Gastrocnemius medialis (tissue), 4 donors: ENCODE data around the gene INTS11. TPM values are rescaled to one million over a fixed set of nuclear protein-coding genes. Genes with fewer than 3 reads are reported as not detected.

Experiments
- ATAC-seq, 2 donors: fragments of 150-250 bp; one replicate each; pipeline ENCODE4 v1.9.1; 2016
- DNase-seq, 2 donors: peaks; one replicate each; pipeline ENCODE4 v3.0.0-alpha.2; 2019
- H3K27ac ChIP-seq, 4 donors: fragments of 200-600 bp; sonication (generic); 1 replicate in 1 of 4; 2 replicates in 3 of 4; pipeline ENCODE4 v1.5.1; 2016 to 2018; ENCODE audit warnings: mild to moderate bottlenecking in 2 of 4, moderate library complexity in 1 of 4
- H3K27me3 ChIP-seq, 3 donors: fragments of 200-600 bp; sonication (generic) in 2 of 3; 1 replicate in 1 of 3; 2 replicates in 2 of 3; pipeline versions ENCODE4 v1.5.1 to v1.6.0; 2016 to 2019; ENCODE audit warnings: mild to moderate bottlenecking in 1 of 3, moderate library complexity in 1 of 3
- H3K36me3 ChIP-seq, 2 donors: fragments of 200-600 bp; sonication (generic) in 1 of 2; one replicate each; pipeline ENCODE4 v1.5.1; 2017 to 2018
- H3K4me1 ChIP-seq, 2 donors: fragments of 200-600 bp; sonication (generic) in 1 of 2; one replicate each; pipeline ENCODE4 v1.5.1; 2016 to 2017; ENCODE audit warnings: mild to moderate bottlenecking in 2 of 2
- H3K4me3 ChIP-seq, 4 donors: fragments of 200-600 bp; sonication (generic) in 3 of 4; 1 replicate in 1 of 4; 2 replicates in 3 of 4; pipeline ENCODE4 v1.5.1; 2016 to 2019; ENCODE audit warnings: mild to moderate bottlenecking in 2 of 4
- H3K9me3 ChIP-seq, 3 donors: fragments of 200-600 bp; sonication (generic) in 2 of 3; 1 replicate in 1 of 3; 2 replicates in 2 of 3; pipeline ENCODE4 v1.5.1; 2016 to 2019
- CTCF ChIP-seq, 5 experiments: fragments of 450-650 bp in 3 of 5; fragments of 200-600 bp in 2 of 5; sonication (generic) in 2 of 5; IDR thresholded peaks in 4 of 5; conservative IDR thresholded peaks in 1 of 5; 1 replicate in 4 of 5; 2 replicates in 1 of 5; pipeline ENCODE4 v1.5.1; 2016 to 2019; ENCODE audit warnings: antibody characterized with exemption in 5 of 5, mild to moderate bottlenecking in 3 of 5, moderate library complexity in 3 of 5
- POLR2A ChIP-seq, 2 donors: fragments of 450-650 bp; IDR thresholded peaks; one replicate each; pipeline ENCODE4 v1.6.1; 2017; ENCODE audit warnings: antibody characterized with exemption in 2 of 2, mild to moderate bottlenecking in 2 of 2, moderate library complexity in 2 of 2
- in situ Hi-C, 4 donors: fragments of 200-750 bp; cut with MboI; loops; one replicate each; pipeline versions ENCODE4 v1.15.0 to v1.8.0; 2017; ENCODE audit warnings: low sequenced_read_pairs in 4 of 4
- intact Hi-C: fragments of 100-400 bp; cut with DNase I; formaldehyde crosslinking; loops from one replicate; pipeline ENCODE4 v1.15.1; 2023; ENCODE audit warnings: low total_unique reads
- total RNA-seq, 4 donors: library from RNA; depleted of rRNA; stranded (reverse); fragments of >200 nt; gene quantifications; one replicate each; pipeline versions ENCODE4 v1.1.0 to v1.2.3, GENCODE V29; 2016

INTS11 gene
- total RNA-seq, 4 donors from 2014 or later = 74.0 to 94.4 (median 84.7) TPM

- no peaks in the 10 kb centered on the region for H3K27me3 ChIP-seq
- H3K36me3 ChIP-seq = peaks cover 0 to 5% of the 10 kb centered on the region in 2 donors
- no peak overlapping the region for H3K27ac ChIP-seq
- TF ChIP-seq CTCF (IDR thresholded peaks at IDR 0.05 in 4 of 5, conservative IDR thresholded peaks at IDR 0.05 in 1 of 5) (no peak), POLR2A (IDR thresholded peaks at IDR 0.05) (no peak)
- in situ Hi-C loops (no loop called here), intact Hi-C loops (no loop called here)
- no peak for DNase-seq
- H3K4me3 ChIP-seq = no peak overlapping the region
- H3K4me1 ChIP-seq = peaks cover 10 to 17% of the 10 kb centered on the region in 2 donors
- no peak for ATAC-seq
- H3K9me3 ChIP-seq = no peaks in the 10 kb centered on the region
Observed at GRCh38 chr1:1300352-1300739, 24.1 kb downstream of the INTS11 start.

GRCh38 chr1:1299686-1300351 is 24.6 kb downstream of the INTS11 start:
- H3K27me3 ChIP-seq = no peaks in the 10 kb centered on the region
- no peak overlapping the region for H3K27ac ChIP-seq
- no peak for ATAC-seq
- no peak for DNase-seq
- TF ChIP-seq POLR2A (IDR thresholded peaks at IDR 0.05) (no peak), CTCF (IDR thresholded peaks at IDR 0.05 in 4 of 5, conservative IDR thresholded peaks at IDR 0.05 in 1 of 5) (no peak)
- H3K9me3 ChIP-seq = no peaks in the 10 kb centered on the region
- H3K4me1 ChIP-seq = peaks cover 5 to 11% of the 10 kb centered on the region in 2 donors
- intact Hi-C loops (no loop called here), in situ Hi-C loops (no loop called here)
- H3K4me3 ChIP-seq = no peak overlapping the region
- H3K36me3 ChIP-seq = peaks cover 0 to 8% of the 10 kb centered on the region in 2 donors

- in situ Hi-C loops = no loop called here
- peaks cover 0 to 8% of the 10 kb centered on the region in 2 donors for H3K36me3 ChIP-seq
- H3K9me3 ChIP-seq = no peaks in the 10 kb centered on the region
- TF ChIP-seq POLR2A (IDR thresholded peaks at IDR 0.05) (no peak), CTCF (IDR thresholded peaks at IDR 0.05 in 4 of 5, conservative IDR thresholded peaks at IDR 0.05 in 1 of 5) (no peak)
- H3K4me1 ChIP-seq = peaks cover 0 to 4% of the 10 kb centered on the region in 2 donors
- no peak overlapping the region for H3K27ac ChIP-seq
- ATAC-seq = no peak
- no peaks in the 10 kb centered on the region for H3K27me3 ChIP-seq
- no peak for DNase-seq
- intact Hi-C loops = no loop called here
- H3K4me3 ChIP-seq = no peak overlapping the region
Observed at GRCh38 chr1:1298861-1299685, 25.4 kb downstream of the INTS11 start.

- intact Hi-C loops = no loop called here
- TF ChIP-seq CTCF (IDR thresholded peaks at IDR 0.05 in 4 of 5, conservative IDR thresholded peaks at IDR 0.05 in 1 of 5) (no peak), POLR2A (IDR thresholded peaks at IDR 0.05) (no peak)
- Histone ChIP-seq H3K4me1 (no peaks in the 10 kb centered on the region), H3K4me3 (no peak overlapping the region), H3K9me3 (no peaks in the 10 kb centered on the region), H3K27me3 (no peaks in the 10 kb centered on the region), H3K36me3 (peaks cover 0 to 8% of the 10 kb centered on the region in 2 donors), H3K27ac (no peak overlapping the region)
- in situ Hi-C loops = no loop called here
- DNase-seq (no peak), ATAC-seq (no peak)
Observed at GRCh38 chr1:1297802-1298424, 26.5 kb downstream of the INTS11 start.
